Measurements from ENCODE around the gene TAF4. TPM values are rescaled to one million over a fixed set of nuclear protein-coding genes. Genes with fewer than 3 reads are reported as not detected.
"Not testable (repeated sequence)": the region's sequence is repeated elsewhere in the genome, so short reads cannot be mapped to it uniquely, and the experiment has no call there.

TAF4 gene
- total RNA-seq, 2 donors from 2014 or later: 16.3 to 22.0 TPM

- DNase-seq (ENCODE audit: low spot score in 2 of 2) (no peak), ATAC-seq (no peak)
- H3K36me3 Mint-ChIP-seq: no peaks in the 10 kb centered on the region
Observed at GRCh38 chr20:62063981-62064769, 1.5 kb downstream of the TAF4 start.

GRCh38 chr20:62063315-62063980 is 2.2 kb downstream of the TAF4 start:
- no peak for ATAC-seq
- Mint-ChIP-seq H3K36me3 (no peaks in the 10 kb centered on the region), H3K9me3 (no peaks in the 10 kb centered on the region), H3K27ac (no peak overlapping the region)
- no peak for DNase-seq (ENCODE audit: low spot score in 2 of 2)

More at GRCh38 chr20:62063981-62064769, 1.5 kb downstream of the TAF4 start:
- Mint-ChIP-seq H3K27ac (no peak overlapping the region), H3K9me3 (no peaks in the 10 kb centered on the region)

- no peak for ATAC-seq
- no peak overlapping the region for H3K27ac Mint-ChIP-seq
- H3K36me3 Mint-ChIP-seq: no peaks in the 10 kb centered on the region
- H3K9me3 Mint-ChIP-seq: no peaks in the 10 kb centered on the region
- no peak for DNase-seq (ENCODE audit: low spot score in 2 of 2)
Observed at GRCh38 chr20:62062661-62063314, 2.9 kb downstream of the TAF4 start.

- Mint-ChIP-seq H3K36me3 (no peaks in the 10 kb centered on the region), H3K9me3 (no peaks in the 10 kb centered on the region), H3K27ac (no peak overlapping the region)
- no peak for ATAC-seq
- no peak for DNase-seq (ENCODE audit: low spot score in 2 of 2)
Observed at GRCh38 chr20:62061851-62062423, 3.7 kb downstream of the TAF4 start.

- no peaks in the 10 kb centered on the region for H3K36me3 Mint-ChIP-seq
- DNase-seq (ENCODE audit: low spot score in 2 of 2) (no peak), ATAC-seq (no peak)
- no peaks in the 10 kb centered on the region for H3K9me3 Mint-ChIP-seq
- H3K27ac Mint-ChIP-seq: peak overlapping the region; percentile 22 to 34
Observed at GRCh38 chr20:62060631-62061541, 4.8 kb downstream of the TAF4 start.

GRCh38 chr20:62059920-62060630 is 5.6 kb downstream of the TAF4 start:
- ATAC-seq: no peak
- Mint-ChIP-seq H3K27ac (peak overlapping the region in 1 of 2 donors; percentile 34), H3K36me3 (no peaks in the 10 kb centered on the region), H3K9me3 (no peaks in the 10 kb centered on the region)
- DNase-seq (ENCODE audit: low spot score in 2 of 2): no peak

- Mint-ChIP-seq H3K9me3 (no peaks in the 10 kb centered on the region), H3K36me3 (no peaks in the 10 kb centered on the region), H3K27ac (peak overlapping the region in 1 of 2 donors; percentile 21)
- DNase-seq (ENCODE audit: low spot score in 2 of 2): no peak
- no peak for ATAC-seq
Observed at GRCh38 chr20:62059401-62059800, 6.3 kb downstream of the TAF4 start.

- H3K36me3 Mint-ChIP-seq: no peaks in the 10 kb centered on the region
- H3K27ac Mint-ChIP-seq: peak overlapping the region; percentile 21 to 47
- H3K9me3 Mint-ChIP-seq: no peaks in the 10 kb centered on the region
- DNase-seq (ENCODE audit: low spot score in 2 of 2) (no peak), ATAC-seq (no peak)
Observed at GRCh38 chr20:62058941-62059340, 6.7 kb downstream of the TAF4 start.

- Mint-ChIP-seq H3K36me3 (no peaks in the 10 kb centered on the region), H3K27ac (no peak overlapping the region), H3K9me3 (no peaks in the 10 kb centered on the region)
- DNase-seq (ENCODE audit: low spot score in 2 of 2) (no peak), ATAC-seq (no peak)
Observed at GRCh38 chr20:62056975-62057374, 8.7 kb downstream of the TAF4 start.

- ATAC-seq: no peak
- no peaks in the 10 kb centered on the region for H3K9me3 Mint-ChIP-seq
- H3K36me3 Mint-ChIP-seq: no peaks in the 10 kb centered on the region
Observed at GRCh38 chr20:62056377-62056776, 9.3 kb downstream of the TAF4 start.

GRCh38 chr20:62055862-62056115 is 9.9 kb downstream of the TAF4 start:
- ATAC-seq; H3K36me3 Mint-ChIP-seq; H3K9me3 Mint-ChIP-seq; DNase-seq (ENCODE audit: low spot score in 2 of 2): not testable (repeated sequence)
- H3K27ac Mint-ChIP-seq: peak overlapping the region in 1 of 2 donors; percentile 72

More at GRCh38 chr20:62056377-62056776, 9.3 kb downstream of the TAF4 start:
- H3K27ac Mint-ChIP-seq: no peak overlapping the region
- no peak for DNase-seq (ENCODE audit: low spot score in 2 of 2)

- Mint-ChIP-seq H3K9me3 (no peaks in the 10 kb centered on the region), H3K36me3 (no peaks in the 10 kb centered on the region), H3K27ac (peak overlapping the region in 1 of 2 donors; percentile 72)
- ATAC-seq (no peak), DNase-seq (ENCODE audit: low spot score in 2 of 2) (no peak)
Observed at GRCh38 chr20:62055106-62055861, 10.4 kb downstream of the TAF4 start.

- no peak for ATAC-seq
- no peaks in the 10 kb centered on the region for H3K36me3 Mint-ChIP-seq
- DNase-seq (ENCODE audit: low spot score in 2 of 2): no peak
- H3K27ac Mint-ChIP-seq: peak overlapping the region in 1 of 2 donors; percentile 68
- no peaks in the 10 kb centered on the region for H3K9me3 Mint-ChIP-seq
Observed at GRCh38 chr20:62054451-62054953, 11.2 kb downstream of the TAF4 start.

- Mint-ChIP-seq H3K27ac (no peak overlapping the region), H3K9me3 (no peaks in the 10 kb centered on the region), H3K36me3 (no peaks in the 10 kb centered on the region)
- ATAC-seq (no peak), DNase-seq (ENCODE audit: low spot score in 2 of 2) (no peak)
Observed at GRCh38 chr20:62053465-62054196, 12.1 kb downstream of the TAF4 start.

Measured in activated naive CD4-positive, alpha-beta T cell treated with anti-CD3 and anti-CD28 coated beads, Interleukin-2, amount 50 U/mL, for 72 hours (primary cell).